Measurements from ENCODE around the gene FFAR3.

- TF ChIP-seq ZNF843 (tag by site-specific recombination; IDR thresholded peaks at IDR 0.05) = no peak
- TF ChIP-seq, protein P1, sequence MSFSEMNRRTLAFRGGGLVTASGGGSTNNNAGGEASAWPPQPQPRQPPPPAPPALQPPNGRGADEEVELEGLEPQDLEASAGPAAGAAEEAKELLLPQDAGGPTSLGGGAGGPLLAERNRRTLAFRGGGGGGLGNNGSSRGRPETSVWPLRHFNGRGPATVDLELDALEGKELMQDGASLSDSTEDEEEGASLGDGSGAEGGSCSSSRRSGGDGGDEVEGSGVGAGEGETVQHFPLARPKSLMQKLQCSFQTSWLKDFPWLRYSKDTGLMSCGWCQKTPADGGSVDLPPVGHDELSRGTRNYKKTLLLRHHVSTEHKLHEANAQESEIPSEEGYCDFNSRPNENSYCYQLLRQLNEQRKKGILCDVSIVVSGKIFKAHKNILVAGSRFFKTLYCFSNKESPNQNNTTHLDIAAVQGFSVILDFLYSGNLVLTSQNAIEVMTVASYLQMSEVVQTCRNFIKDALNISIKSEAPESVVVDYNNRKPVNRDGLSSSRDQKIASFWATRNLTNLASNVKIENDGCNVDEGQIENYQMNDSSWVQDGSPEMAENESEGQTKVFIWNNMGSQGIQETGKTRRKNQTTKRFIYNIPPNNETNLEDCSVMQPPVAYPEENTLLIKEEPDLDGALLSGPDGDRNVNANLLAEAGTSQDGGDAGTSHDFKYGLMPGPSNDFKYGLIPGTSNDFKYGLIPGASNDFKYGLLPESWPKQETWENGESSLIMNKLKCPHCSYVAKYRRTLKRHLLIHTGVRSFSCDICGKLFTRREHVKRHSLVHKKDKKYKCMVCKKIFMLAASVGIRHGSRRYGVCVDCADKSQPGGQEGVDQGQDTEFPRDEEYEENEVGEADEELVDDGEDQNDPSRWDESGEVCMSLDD (tag by site-specific recombination; IDR thresholded peaks at IDR 0.05) = no peak
Measured at GRCh38 chr19:35397064-35397463, 38.8 kb downstream of the FFAR3 start.

Data from HEK293 (cell line).